GM19239 (cell line): ENCODE measurements around the gene RXYLT1.
"Not testable (repeated sequence)": the region's sequence is repeated elsewhere in the genome, so short reads cannot be mapped to it uniquely, and the experiment has no call there.

Experiments
- DNase-seq: peaks from one replicate; pipeline ENCODE4 v3.0.0; 2011; ENCODE audit warnings: low spot score; ENCODE audit not compliant: insufficient read length
- FAIRE-seq: peaks from 2 replicates; lab custom pipeline; 2011; peaks lifted over from hg19 to GRCh38; lab: Jason Lieb, UNC

The RXYLT1 gene, protein sequence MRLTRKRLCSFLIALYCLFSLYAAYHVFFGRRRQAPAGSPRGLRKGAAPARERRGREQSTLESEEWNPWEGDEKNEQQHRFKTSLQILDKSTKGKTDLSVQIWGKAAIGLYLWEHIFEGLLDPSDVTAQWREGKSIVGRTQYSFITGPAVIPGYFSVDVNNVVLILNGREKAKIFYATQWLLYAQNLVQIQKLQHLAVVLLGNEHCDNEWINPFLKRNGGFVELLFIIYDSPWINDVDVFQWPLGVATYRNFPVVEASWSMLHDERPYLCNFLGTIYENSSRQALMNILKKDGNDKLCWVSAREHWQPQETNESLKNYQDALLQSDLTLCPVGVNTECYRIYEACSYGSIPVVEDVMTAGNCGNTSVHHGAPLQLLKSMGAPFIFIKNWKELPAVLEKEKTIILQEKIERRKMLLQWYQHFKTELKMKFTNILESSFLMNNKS

GRCh38 chr12:63779498-63780481 lies at the start of gene RXYLT1:
Gene RXYLT1 (plus strand): TSS chr12:63779909. CDS start chr12:63779961, 52 bp downstream.
- DNase-seq (peak; percentile 85), FAIRE-seq (peak; percentile 93)

DNA sequence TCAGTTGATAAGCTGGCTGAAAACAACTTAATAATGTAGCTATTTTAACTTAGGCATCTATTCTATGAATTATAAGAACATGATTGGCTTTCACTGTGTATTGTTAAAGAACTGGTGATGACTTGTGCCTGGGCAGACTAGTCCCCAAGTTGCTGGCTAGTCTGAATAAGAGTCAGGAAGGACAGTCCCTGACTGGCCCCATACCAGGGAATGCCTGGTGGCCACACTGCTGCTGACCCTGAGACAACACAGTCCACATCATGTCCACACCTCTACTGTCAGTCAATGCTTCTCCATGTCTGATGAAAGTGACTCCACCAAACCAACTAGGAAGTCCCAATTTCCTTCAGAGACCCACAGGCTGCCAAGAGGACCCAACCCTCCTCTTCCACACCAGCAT lies 46.9 kb upstream of the RXYLT1 start:
- not testable (repeated sequence) for FAIRE-seq, DNase-seq

DNA sequence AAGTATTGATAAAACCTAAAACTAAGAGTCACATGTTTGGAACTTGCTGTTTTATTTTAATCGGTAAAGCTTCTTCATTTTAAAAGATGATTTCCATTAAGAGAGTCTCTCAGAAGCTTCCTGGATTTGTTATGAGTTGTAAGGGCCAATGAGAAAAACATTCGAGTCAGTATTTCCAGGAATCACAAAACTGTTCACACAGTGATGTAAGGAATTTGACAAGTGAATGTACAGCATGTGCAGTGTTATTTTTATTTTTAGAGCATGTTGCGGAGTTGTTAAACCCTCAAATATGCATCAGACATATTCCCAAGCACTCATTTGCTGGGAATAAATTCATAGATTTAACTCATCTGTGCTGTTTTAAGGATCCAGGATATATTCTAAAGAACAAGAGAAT lies 46.1 kb upstream of the RXYLT1 start:
- not testable (repeated sequence) for DNase-seq, FAIRE-seq

DNA sequence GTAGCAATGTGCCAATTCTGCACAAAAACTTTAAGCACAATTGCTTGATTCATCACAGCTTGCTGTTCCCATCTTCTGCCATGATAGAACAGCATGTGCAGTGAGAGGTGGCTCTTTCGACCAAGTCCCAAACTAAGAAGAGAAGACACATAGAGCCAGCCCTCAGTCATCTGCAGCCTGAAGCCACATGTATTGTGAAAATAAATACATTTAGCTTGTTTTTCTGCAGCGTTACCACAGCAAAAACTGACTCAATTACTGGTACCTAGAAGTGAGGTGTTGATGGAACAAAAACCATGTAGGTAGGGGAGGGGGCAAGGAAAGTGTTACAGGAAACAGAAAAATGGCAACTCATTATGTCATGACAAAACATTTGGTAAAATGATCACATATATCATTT lies 39.2 kb upstream of the RXYLT1 start:
- FAIRE-seq, result peak; percentile 45
- not testable (repeated sequence) for DNase-seq

- FAIRE-seq, DNase-seq: not testable (repeated sequence)
Observed at GRCh38 chr12:63741431-63741830, 38.3 kb upstream of the RXYLT1 start.

GRCh38 chr12:63744110-63744509 lies 35.6 kb upstream of the RXYLT1 start:
- not testable (repeated sequence) for FAIRE-seq

DNA sequence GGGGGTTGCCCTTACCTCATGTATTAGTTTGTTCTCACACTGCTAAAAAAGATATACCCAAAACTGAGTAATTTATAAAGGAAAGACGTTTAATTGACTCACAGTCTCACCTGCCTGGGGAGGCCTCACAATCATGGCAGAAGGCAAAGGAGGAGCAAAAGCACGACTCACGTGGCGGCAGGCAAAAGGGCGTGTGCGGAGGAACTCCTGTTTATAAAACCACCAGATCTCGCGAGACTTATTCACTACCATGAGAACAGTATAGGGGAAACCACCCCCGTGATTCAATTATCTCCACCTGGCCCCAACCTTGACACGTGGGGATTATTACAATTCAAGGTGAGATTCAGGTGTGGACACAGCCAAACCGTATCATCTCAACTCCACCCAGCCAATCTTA lies 33.2 kb upstream of the RXYLT1 start:
- not testable (repeated sequence) for DNase-seq, FAIRE-seq

More at GRCh38 chr12:63744110-63744509, 35.6 kb upstream of the RXYLT1 start:
- not testable (repeated sequence) for DNase-seq

GRCh38 chr12:63747136-63747535 lies 32.6 kb upstream of the RXYLT1 start:
- FAIRE-seq, result not testable (repeated sequence)

DNA sequence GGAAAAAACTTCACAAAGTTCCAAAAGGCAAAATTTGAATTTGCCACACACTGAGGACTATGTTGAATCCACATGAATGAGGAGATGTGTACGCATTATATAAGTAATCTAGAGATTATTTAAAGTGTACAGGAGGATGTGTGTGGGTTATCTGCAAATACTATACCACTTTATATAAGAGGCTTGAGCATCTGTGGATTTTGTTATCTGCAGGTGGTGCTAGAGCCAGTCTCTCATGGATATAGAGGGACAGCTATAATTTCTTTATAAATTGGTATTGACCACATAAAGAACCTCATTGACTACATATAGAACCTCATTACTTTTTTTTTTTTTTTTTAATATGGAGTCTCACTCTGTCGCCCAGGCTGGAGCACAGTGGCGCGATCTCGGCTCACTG lies 32.2 kb upstream of the RXYLT1 start:
- no peak for FAIRE-seq
- DNase-seq, result no peak

More at GRCh38 chr12:63747136-63747535, 32.6 kb upstream of the RXYLT1 start:
- DNase-seq, result not testable (repeated sequence)

DNA sequence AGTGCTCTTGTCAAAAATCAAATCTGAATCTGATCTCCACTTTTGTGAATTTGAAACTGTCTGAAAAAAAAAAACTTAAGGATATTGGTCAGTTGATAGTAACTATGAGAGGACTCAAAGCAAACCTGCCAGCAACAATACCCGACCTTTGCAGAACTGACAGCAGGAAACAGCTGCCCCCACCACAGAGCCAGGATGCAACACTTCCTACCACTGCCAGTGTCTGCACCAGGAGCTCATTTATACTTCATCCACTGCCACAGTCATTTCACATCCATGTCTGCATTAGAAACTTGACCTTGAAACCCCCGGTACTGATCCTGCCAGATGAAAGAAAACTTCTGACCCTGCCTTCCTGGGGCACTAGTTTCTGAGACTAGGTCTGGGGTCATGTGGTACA lies 27.4 kb upstream of the RXYLT1 start:
- FAIRE-seq, result no peak
- DNase-seq, result no peak

- FAIRE-seq (no peak), DNase-seq (no peak)
Observed at GRCh38 chr12:63752841-63753240, 26.9 kb upstream of the RXYLT1 start.

GRCh38 chr12:63753743-63754142 lies 26.0 kb upstream of the RXYLT1 start:
- no peak for DNase-seq
- FAIRE-seq, result no peak

DNA sequence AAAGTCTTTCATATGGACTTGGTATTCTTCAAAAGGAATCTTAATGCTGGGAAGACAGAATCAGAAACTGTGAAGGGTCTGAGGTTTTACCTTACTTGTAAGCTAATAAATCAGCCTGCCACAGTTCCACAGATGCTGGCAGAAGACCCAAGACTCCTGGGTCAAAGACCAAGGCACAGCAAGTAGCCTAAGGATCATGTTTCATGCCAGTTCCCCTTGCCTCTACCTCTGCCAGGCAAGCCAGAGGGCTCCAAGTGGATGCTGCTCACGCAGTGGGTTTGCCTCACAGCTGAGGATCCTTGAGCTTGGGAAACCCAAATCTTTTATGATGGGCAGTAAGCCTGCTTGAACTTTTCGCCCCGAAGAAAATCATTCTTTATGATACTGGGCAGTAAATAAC lies 15.2 kb upstream of the RXYLT1 start:
- no peak for FAIRE-seq
- DNase-seq, result no peak

- DNase-seq, result no peak
- FAIRE-seq, result no peak
Observed at GRCh38 chr12:63766498-63766897, 13.2 kb upstream of the RXYLT1 start.

GRCh38 chr12:63770375-63770774 lies 9.3 kb upstream of the RXYLT1 start:
- DNase-seq (no peak), FAIRE-seq (no peak)

DNA sequence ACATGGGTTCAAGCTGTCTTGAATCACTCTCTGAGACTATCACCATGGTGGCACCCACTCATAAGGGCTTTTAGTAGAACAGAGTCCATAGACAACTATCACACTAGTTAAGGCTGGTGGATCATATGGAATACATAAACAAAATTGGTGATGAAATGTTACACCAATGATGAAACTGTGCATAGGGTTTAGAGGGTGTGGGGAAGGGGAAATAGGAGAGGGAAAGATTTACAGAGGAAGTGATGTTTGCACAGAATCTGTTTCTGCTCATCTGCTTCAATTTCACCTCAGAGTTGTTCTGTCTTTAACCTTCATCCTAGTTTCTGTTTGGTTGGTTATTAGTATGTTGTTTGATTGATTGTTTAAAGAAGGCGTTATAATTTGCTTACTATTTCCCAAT lies 2.4 kb upstream of the RXYLT1 start:
- no peak for FAIRE-seq
- no peak for DNase-seq

DNA sequence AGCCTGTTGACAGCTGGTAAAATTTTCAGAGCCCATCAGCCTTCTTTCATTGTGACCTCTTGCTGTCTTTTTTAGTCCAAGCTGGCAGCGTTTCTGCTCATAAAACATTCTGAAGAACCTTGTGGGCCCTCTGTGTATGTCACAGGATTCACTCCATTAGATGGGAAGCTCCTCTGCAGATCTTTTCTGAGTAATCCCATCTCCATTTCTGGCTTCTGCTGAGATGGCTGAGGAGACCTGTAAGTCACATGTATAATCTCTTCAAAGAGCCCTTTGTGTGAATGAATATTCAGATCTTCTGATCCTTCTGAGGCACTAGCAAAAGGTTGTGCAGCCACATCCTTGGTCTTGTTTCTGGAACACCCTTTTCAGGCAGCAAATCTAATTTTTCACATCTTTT lies 2.8 kb downstream of the RXYLT1 start:
- no peak for FAIRE-seq
- DNase-seq, result no peak

DNA sequence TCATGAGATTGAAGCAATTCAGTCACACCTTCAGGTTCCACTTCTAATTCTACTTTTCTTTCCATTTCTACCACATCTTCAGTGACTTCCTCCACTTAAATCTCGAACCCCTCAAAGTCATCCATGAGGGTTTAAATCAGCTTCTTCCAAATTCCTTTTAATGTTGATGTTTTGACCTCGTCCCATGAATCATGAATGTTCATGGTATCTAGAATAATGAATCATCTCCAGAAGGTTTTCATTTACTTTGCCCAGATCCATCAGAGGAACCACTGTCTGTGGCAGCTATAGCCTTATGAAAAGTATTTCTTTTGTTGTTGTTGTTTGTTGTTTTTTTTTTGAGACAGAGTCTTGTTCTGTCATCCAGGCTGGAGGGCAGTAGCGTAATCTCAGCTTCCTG lies 7.6 kb downstream of the RXYLT1 start:
- no peak for FAIRE-seq
- no peak for DNase-seq

DNA sequence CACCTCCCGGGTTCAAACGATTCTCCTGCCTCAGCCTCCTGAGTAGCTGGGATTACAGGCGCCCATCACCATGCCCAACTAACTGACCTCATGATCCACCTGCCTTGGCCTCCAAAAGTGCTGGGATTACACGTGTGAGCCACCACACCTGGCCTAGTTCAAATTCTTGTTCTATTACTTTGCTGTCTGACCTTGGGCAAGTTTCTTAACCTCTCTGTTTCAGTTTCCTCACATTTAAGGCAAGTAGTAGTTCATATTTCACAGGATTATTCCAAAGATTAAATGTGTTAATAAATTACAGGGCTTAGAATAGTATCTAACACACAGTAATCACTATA lies 10.9 kb downstream of the RXYLT1 start:
- FAIRE-seq, result no peak
- DNase-seq, result no peak

DNA sequence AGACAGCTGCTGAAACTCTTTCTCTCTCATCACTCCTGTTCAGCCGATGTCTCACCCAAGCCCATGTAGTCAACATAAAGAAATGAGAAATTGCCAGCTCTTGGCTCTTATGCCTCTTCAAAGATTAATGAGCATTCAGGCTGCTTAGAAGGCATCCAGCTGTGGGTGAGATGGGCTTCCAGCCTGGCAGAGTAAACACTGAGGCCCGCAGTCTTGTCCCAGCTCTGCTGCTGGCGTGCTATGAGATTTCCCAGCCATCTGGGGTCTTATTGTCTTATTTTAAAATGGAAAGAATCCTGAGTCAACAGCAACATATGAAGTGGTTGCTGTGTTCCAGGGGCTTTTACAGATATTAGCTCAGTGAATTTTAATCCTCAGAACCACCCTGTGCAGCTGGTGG lies 12.6 kb downstream of the RXYLT1 start:
- DNase-seq, result no peak
- FAIRE-seq, result no peak
